GM23338 (cell line): Measurements from ENCODE around the gene PLCG2.
"Not testable (repeated sequence)": the region's sequence is repeated elsewhere in the genome, so short reads cannot be mapped to it uniquely, and the experiment has no call there.

ENCODE experiments used
- CREB1 ChIP-seq: fragments of 250-450 bp; sonication (Bioruptor Pico); IDR thresholded peaks from 2 replicates; pipeline ENCODE4 v1.5.0; 2020; ENCODE audit warnings: low read depth, mild to moderate bottlenecking, moderate library complexity
- CTCF ChIP-seq, 2 experiments: fragments of 200-600 bp in 1 of 2; sonication (generic) in 1 of 2; conservative IDR thresholded peaks; 2 replicates each; pipeline versions ENCODE4 v1.5.1 to v1.6.1; 2016 to 2017; ENCODE audit warnings: antibody characterized with exemption in 2 of 2, low read depth in 2 of 2, mild to moderate bottlenecking in 2 of 2, moderate library complexity in 1 of 2
- JUNB ChIP-seq: IDR thresholded peaks from one replicate; pipeline ENCODE4 v1.6.1; 2016; ENCODE audit warnings: antibody characterized with exemption; ENCODE audit not compliant: unreplicated experiment
- POLR2AphosphoS5 ChIP-seq: IDR thresholded peaks from 2 replicates; pipeline ENCODE4 v1.6.1; 2016; ENCODE audit warnings: antibody characterized with exemption, low read depth
- ZNF114 ChIP-seq: fragments of 250-450 bp; sonication (Bioruptor Pico); IDR thresholded peaks from 2 replicates; pipeline ENCODE4 v1.5.0; 2020; ENCODE audit warnings: mild to moderate bottlenecking, moderate library complexity
- ZNF331 ChIP-seq: fragments of 250-450 bp; sonication (Bioruptor Pico); IDR thresholded peaks from 2 replicates; pipeline ENCODE4 v1.5.0; 2020; ENCODE audit warnings: low read depth, mild to moderate bottlenecking, moderate library complexity

- TF ChIP-seq CTCF (conservative IDR thresholded peaks at IDR 0.05; ENCODE audit: low read depth in 2 of 2); CREB1 (CRISPR knock-in tag); ZNF114 (CRISPR knock-in tag); ZNF331; JUNB; POLR2AphosphoS5: not testable (repeated sequence)
Measured at GRCh38 chr16:82009789-82010188, 230.7 kb downstream of the PLCG2 start.
